Stomach (tissue), 9 donors: ENCODE data around the gene MYH11. TPM values are rescaled to one million over a fixed set of nuclear protein-coding genes. Genes with fewer than 3 reads are reported as not detected.
"Not testable (repeated sequence)": the region's sequence is repeated elsewhere in the genome, so short reads cannot be mapped to it uniquely, and the experiment has no call there.

ENCODE experiments used
- DNase-seq, 2 donors: peaks; one replicate each; pipeline versions ENCODE4 v3.0.0 to v3.0.0-alpha.2; 2013 to 2019
- H3K27ac ChIP-seq, 5 donors: fragments of 200-600 bp in 4 of 5; sonication (generic) in 4 of 5; one replicate each; pipeline ENCODE4 v1.5.1; 2013 to 2019; ENCODE audit warnings: mild to moderate bottlenecking in 1 of 5, moderate library complexity in 1 of 5
- H3K27me3 ChIP-seq, 3 donors: fragments of 200-600 bp; sonication (generic); one replicate each; pipeline ENCODE4 v1.5.1; 2017 to 2019; ENCODE audit warnings: mixed run types in 1 of 3
- H3K36me3 ChIP-seq, 4 donors: fragments of 200-600 bp; sonication (generic); 1 replicate in 3 of 4; 2 replicates in 1 of 4; pipeline ENCODE4 v1.5.1; 2016 to 2019
- H3K4me1 ChIP-seq, 4 donors: fragments of 200-600 bp; sonication (generic); one replicate each; pipeline ENCODE4 v1.5.1; 2016 to 2019
- H3K4me3 ChIP-seq, 4 donors: fragments of 200-600 bp; sonication (generic) in 3 of 4; one replicate each; pipeline ENCODE4 v1.5.1; 2016 to 2019; ENCODE audit warnings: mild to moderate bottlenecking in 1 of 4
- H3K9me3 ChIP-seq, 4 donors: fragments of 200-600 bp; sonication (generic); one replicate each; pipeline ENCODE4 v1.5.1; 2016 to 2019
- CTCF ChIP-seq, 7 experiments: fragments of 450-650 bp in 4 of 7; fragments of 200-600 bp in 3 of 7; sonication (generic) in 3 of 7; IDR thresholded peaks; one replicate each; pipeline ENCODE4 v1.5.1; 2016 to 2019; ENCODE audit warnings: antibody characterized with exemption in 7 of 7, control low read depth in 2 of 7, mild to moderate bottlenecking in 1 of 7
- EP300 ChIP-seq: sonication (generic); formaldehyde crosslinking; IDR thresholded peaks from one replicate; pipeline ENCODE4 v1.6.1; 2017; ENCODE audit warnings: antibody characterized with exemption
- POLR2A ChIP-seq, 4 donors: fragments of 450-650 bp; IDR thresholded peaks; one replicate each; pipeline ENCODE4 v1.6.1; 2016; ENCODE audit warnings: antibody characterized with exemption in 4 of 4, control low read depth in 2 of 4, mild to moderate bottlenecking in 1 of 4, moderate library complexity in 1 of 4
- POLR2AphosphoS5 ChIP-seq, 3 donors: sonication (generic); formaldehyde crosslinking; IDR thresholded peaks; one replicate each; pipeline ENCODE4 v1.6.1; 2016; ENCODE audit warnings: antibody characterized with exemption in 3 of 3
- WGBS, 5 donors: extraction: QIAGEN DNeasy Blood & Tissue Kit in 3 of 5; methylation state at CpG; one replicate each; pipeline versions ENCODE4 v1.1.5 to v1.1.7; 2013 to 2018; 5-methylcytosine and 5-hydroxymethylcytosine counted together
- intact Hi-C: fragments of 100-400 bp; cut with DNase I; formaldehyde crosslinking; loops from one replicate; pipeline ENCODE4 v1.15.1; 2023; ENCODE audit warnings: low total_unique reads
- polyA plus RNA-seq, 3 donors: library from polyadenylated mRNA; stranded (reverse); fragments of 200-250 nt; gene quantifications; one replicate each; pipeline ENCODE4 v1.2.3, GENCODE V29; 2013
- total RNA-seq, 5 donors: library from RNA; depleted of rRNA; stranded (reverse); fragments of >200 nt; gene quantifications; one replicate each; pipeline versions ENCODE4 v1.1.0 to v1.2.3, GENCODE V29; 2014 to 2016
- donor health status: healthy with polysubstance abuse.
- donor health status: Bipolar disorder and iron deficiency.
- donor health status: healthy.

Gene MYH11
- total and polyA plus RNA-seq, 8 donors, result 33.8 to 3,048 (median 865) TPM

DNA sequence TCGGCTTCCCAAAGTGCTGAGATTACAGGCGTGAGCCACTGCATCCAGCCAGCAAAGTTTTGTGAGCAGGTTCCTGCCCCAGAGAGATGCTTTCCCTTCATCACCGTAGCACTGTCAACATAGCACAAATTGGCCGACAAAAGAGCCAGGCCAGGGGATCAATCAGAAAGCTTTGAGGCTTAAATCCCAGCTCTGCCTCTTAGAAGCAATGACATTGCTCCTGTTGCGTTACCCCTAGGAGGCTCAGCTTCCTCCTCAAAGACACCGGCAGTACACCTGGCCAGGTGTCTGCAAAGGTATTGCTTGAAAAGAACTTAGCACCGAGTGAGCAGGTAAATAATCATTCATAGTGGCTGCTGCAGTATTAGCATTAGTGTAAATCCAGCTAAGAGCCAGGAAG, 120.3 kb downstream of the MYH11 start:
- intact Hi-C loops, result no loop called here
- no peak overlapping the region for H3K27ac ChIP-seq
- TF ChIP-seq EP300, result no peak
- no peak for TF ChIP-seq CTCF (IDR thresholded peaks at IDR 0.05)
- TF ChIP-seq POLR2A (IDR thresholded peaks at IDR 0.05), result no peak
- TF ChIP-seq POLR2AphosphoS5 (IDR thresholded peaks at IDR 0.05), result no peak
- DNase-seq, result no peak
- 55 to 79% (median 61%) methylated on average over 7 of the region's 7 CpGs for WGBS, 5 donors
- H3K4me3 ChIP-seq, result no peak overlapping the region
- peaks cover 0 to 8% (median 4%) of the 10 kb centered on the region in 4 donors for H3K9me3 ChIP-seq
- H3K4me1 ChIP-seq, result no peaks in the 10 kb centered on the region
- H3K27me3 ChIP-seq, result no peaks in the 10 kb centered on the region
- peaks cover 18 to 100% (median 66%) of the 10 kb centered on the region in 4 donors for H3K36me3 ChIP-seq

DNA sequence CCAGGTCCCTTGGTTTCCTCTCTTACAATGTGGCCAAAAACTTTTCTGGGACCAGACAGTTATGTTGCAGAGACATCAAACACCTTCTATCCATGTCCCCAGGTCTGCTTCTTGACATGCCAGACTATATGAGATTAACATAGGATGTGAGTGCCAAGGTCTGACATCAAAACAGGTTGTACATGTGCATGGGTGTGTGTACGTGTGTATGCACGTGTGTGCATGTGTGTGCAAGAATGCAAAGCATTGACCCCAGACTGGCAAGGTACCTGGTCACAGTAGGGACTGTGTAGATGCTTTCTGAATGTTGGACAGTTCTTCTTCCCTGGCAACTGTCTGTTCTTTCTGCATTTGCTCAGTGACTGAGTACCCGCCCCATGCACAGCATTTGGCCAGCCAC, 121.2 kb downstream of the MYH11 start:
- peaks cover 0 to under 1% (median 0%) of the 10 kb centered on the region in 4 donors for H3K9me3 ChIP-seq
- intact Hi-C loops, result no loop called here
- H3K27me3 ChIP-seq, result no peaks in the 10 kb centered on the region
- no peaks in the 10 kb centered on the region for H3K4me1 ChIP-seq
- DNase-seq, result no peak
- peaks cover 10 to 100% (median 57%) of the 10 kb centered on the region in 4 donors for H3K36me3 ChIP-seq
- TF ChIP-seq EP300 (no peak), POLR2AphosphoS5 (IDR thresholded peaks at IDR 0.05) (no peak), POLR2A (IDR thresholded peaks at IDR 0.05) (no peak), CTCF (IDR thresholded peaks at IDR 0.05) (no peak)
- no peak overlapping the region for H3K4me3 ChIP-seq
- WGBS, 5 donors, result 78 to 95% (median 90%) methylated on average over 3 of the region's 3 CpGs
- H3K27ac ChIP-seq, result no peak overlapping the region

DNA sequence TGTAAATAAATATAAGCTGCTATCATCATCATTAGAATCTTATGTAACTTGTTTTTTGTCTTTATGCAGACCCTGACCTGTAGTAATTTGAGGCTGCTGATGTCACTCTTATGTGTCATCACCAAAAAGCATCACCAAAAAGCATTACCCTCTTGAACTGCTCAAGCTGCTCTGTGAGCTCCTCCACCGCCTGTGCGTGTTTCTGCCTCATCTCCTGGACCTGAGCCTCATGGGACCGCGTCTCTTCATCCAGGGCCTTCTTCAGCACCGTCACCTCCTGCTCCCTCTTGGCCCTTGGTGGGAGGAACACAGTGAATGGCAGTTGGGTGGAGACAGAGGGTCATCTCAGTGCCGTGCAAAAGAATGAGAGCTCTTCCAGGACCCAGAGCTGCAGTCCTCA, 124.4 kb downstream of the MYH11 start:
- TF ChIP-seq POLR2A (IDR thresholded peaks at IDR 0.05) (no peak), POLR2AphosphoS5 (IDR thresholded peaks at IDR 0.05) (no peak), CTCF (IDR thresholded peaks at IDR 0.05) (no peak), EP300 (no peak)
- H3K4me3 ChIP-seq, result no peak overlapping the region
- H3K36me3 ChIP-seq, result peaks cover 4 to 100% (median 45%) of the 10 kb centered on the region in 4 donors
- H3K27ac ChIP-seq, result peak overlapping the region in 1 of 5 donors; percentile 1
- intact Hi-C loops, result no loop called here
- no peaks in the 10 kb centered on the region for H3K9me3 ChIP-seq
- 74 to 89% (median 87%) methylated on average over 6 of the region's 6 CpGs for WGBS, 5 donors
- no peaks in the 10 kb centered on the region for H3K4me1 ChIP-seq
- H3K27me3 ChIP-seq, result no peaks in the 10 kb centered on the region
- no peak for DNase-seq

DNA sequence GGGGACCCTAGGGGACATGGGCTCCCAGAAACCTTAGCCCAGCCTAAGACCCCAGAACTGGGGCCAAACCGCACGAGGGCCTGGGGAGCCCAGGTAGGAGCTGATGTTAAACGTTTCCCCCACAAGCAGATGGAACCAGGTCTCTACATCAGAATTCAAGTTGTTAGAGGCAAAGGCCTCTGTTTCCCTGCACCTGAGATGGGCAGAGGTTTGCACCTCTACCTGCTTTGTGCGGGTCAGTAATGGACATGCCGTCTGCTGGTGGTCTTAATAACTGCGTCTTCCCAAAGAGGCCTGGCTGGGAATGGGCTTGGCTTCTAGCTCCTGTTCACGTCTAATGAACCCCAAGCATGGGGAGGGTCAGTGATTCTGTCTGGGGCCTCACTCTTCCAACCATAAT, 127.7 kb downstream of the MYH11 start:
- Histone ChIP-seq H3K4me1 (peaks cover 0 to 10% (median 5%) of the 10 kb centered on the region in 4 donors), H3K27ac (no peak overlapping the region), H3K4me3 (no peak overlapping the region), H3K9me3 (no peaks in the 10 kb centered on the region), H3K36me3 (peaks cover 32 to 100% (median 58%) of the 10 kb centered on the region in 4 donors), H3K27me3 (no peaks in the 10 kb centered on the region)
- no peak for TF ChIP-seq EP300
- TF ChIP-seq POLR2A (IDR thresholded peaks at IDR 0.05), result no peak
- no peak for TF ChIP-seq POLR2AphosphoS5 (IDR thresholded peaks at IDR 0.05)
- TF ChIP-seq CTCF (IDR thresholded peaks at IDR 0.05), result no peak
- intact Hi-C loops, result no loop called here
- WGBS, 5 donors, result 88 to 96% (median 93%) methylated on average over 7 of the region's 7 CpGs
- DNase-seq, result no peak

GRCh38 chr16:15727697-15728096, 129.1 kb downstream of the MYH11 start:
- H3K36me3 ChIP-seq, result peaks cover 35 to 100% (median 64%) of the 10 kb centered on the region in 4 donors
- H3K4me1 ChIP-seq, result not testable (repeated sequence)
- peak overlapping the region in 1 of 5 donors; percentile 16 for H3K27ac ChIP-seq

More at GRCh38 chr16:15727697-15728096, 129.1 kb downstream of the MYH11 start:
- WGBS, 5 donors, result 95 to 98% (median 97%) methylated on average over 5 of the region's 5 CpGs
- DNase-seq, H3K9me3 ChIP-seq, H3K27me3 ChIP-seq, intact Hi-C loops, H3K4me3 ChIP-seq: not testable (repeated sequence)
